H7 (cell line): ENCODE results near the gene AP3D1. TPM values are rescaled to one million over a fixed set of nuclear protein-coding genes. Genes with fewer than 3 reads are reported as not detected.
A peak's percentile ranks its signal among the peaks of the same experiment; 100 is the strongest.

Source experiments
- DNase-seq: peaks from one replicate; pipeline ENCODE4 v3.0.0; 2012
- H3K27me3 ChIP-seq: 2 replicates; pipeline ENCODE4 v1.6.0; 2011; ENCODE audit warnings: mild to moderate bottlenecking, low read length; ENCODE audit not compliant: control insufficient read depth, insufficient read depth
- H3K36me3 ChIP-seq: replicated peaks from 2 replicates; pipeline ENCODE4 v1.5.1; 2011; ENCODE audit warnings: low read length; ENCODE audit not compliant: control insufficient read depth, insufficient read depth
- H3K4me3 ChIP-seq: 2 replicates; pipeline ENCODE4 v1.5.1; 2011; ENCODE audit warnings: low read depth, mild to moderate bottlenecking, control low read depth, low read length, moderate library complexity; ENCODE audit not compliant: insufficient read depth
- total RNA-seq: library from RNA; depleted of rRNA; stranded (reverse); fragments of >200 nt; shearing (Covaris generic); gene quantifications from 2 replicates; pipeline ENCODE4 v1.2.3, GENCODE V29; 2014

The AP3D1 gene
- total RNA-seq, 1 experiment from 2014 or later = 177 TPM

DNA sequence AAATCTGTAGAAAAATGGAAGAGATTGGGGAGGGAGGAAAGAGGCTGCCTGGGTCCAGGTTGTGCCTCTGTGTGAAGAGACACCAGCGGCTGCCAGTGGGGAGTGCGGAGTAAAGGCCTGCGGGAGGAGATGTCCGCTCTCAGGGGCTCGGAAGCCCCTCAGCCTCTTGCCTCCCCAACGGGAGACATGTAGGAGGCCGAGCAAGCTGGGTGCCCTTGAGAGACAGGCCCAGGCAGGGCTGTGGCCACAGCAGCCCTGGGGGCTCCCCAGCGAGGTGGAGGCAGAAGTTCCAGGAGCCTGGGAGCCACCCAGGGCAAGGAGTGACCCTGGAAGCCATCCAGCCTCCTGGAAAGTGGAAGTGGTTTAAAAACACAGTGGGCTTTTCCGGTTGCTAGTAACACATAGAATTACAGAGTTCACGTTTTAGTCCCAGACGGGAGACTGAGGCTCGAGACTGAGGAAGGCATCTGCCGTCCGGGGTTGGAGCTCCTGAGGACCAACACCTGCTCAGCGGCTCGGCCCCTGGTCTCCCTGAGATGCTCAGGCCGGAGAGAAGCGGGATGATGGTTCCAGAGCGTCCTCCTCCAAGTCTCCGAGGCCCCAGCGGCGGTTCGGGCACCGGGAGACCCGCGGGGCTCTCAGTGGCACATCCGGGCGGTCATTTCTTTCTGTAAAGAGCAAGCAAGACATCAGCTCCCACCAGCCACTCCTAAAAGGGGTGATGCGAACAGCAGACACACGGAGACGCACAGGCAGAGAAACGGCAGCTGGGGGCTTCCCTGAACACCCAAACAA, 78.4 kb downstream of the AP3D1 start:
- H3K36me3 ChIP-seq = no peaks in the 10 kb centered on the region; the same call in 1 of the 2 replicates

GRCh38 chr19:2070986-2071673, 80.2 kb downstream of the AP3D1 start:
- no peaks in the 10 kb centered on the region; the same call in 1 of the 2 replicates for H3K36me3 ChIP-seq
- no peak for DNase-seq
- H3K4me3 ChIP-seq = no peak overlapping the region
- no peaks in the 10 kb centered on the region for H3K27me3 ChIP-seq

More for the DNA sequence above, 78.4 kb downstream of the AP3D1 start:
- no peak for DNase-seq
- no peaks in the 10 kb centered on the region for H3K27me3 ChIP-seq
- no peak overlapping the region for H3K4me3 ChIP-seq

DNA sequence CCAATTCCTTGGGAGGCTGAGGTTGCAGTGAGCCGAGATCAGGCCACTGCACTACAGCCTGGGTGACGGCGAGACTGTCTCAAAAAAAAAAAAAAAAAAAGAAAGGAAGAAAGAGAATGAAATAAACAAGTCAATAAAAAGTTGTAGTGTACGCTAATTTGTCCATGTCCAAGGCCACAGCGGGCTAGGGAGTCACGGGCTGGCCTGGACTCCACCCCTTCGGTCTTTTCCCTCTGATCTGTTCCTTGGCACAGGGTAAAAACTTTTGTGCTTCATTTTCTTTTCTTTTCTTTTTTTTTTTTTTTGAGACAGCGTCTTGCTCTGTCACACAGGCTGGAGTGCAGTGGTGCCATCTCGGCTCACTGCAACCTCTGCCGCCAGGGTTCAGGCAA, 80.9 kb downstream of the AP3D1 start:
- H3K4me3 ChIP-seq = no peak overlapping the region
- H3K36me3 ChIP-seq = no peaks in the 10 kb centered on the region; the same call in 1 of the 2 replicates
- H3K27me3 ChIP-seq = no peaks in the 10 kb centered on the region
- DNase-seq = no peak

DNA sequence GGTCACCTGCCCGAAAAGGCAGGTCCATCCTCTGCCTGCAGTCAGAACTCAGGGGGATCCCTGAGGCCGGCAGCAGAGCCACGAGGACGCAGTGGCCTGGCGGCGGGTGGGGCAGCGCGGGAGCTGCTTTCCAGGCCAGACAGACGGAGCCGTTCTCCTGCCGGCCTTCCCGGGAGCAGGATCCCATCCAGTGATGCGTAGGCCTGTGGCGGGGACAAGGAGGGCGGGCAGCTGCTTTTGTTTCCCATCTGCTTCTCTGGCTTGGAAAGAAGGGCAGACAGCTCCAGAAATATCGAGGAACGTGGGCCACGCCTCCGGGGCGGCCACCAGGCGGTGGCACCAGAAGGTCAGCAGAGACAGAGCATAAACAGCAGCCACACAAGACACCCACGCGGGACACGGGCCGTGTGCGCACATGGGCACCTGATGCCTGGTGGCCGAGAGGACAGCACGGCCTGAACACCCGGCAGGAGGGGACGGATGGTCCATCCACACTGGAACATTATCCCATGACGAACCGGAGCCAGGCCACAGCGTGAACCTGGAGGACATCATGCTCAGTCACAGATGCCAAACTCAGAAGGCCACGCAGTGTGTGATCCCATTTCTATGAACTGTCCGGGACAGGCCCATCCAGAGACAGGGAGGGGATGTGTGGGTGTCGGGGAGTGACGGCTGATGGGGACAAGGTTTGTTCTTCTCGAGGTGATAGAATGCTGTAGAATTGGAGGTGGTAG, 86.4 kb downstream of the AP3D1 start:
- no peaks in the 10 kb centered on the region for H3K36me3 ChIP-seq
- H3K27me3 ChIP-seq = no peaks in the 10 kb centered on the region
- H3K4me3 ChIP-seq = no peak overlapping the region
- no peak for DNase-seq

DNA sequence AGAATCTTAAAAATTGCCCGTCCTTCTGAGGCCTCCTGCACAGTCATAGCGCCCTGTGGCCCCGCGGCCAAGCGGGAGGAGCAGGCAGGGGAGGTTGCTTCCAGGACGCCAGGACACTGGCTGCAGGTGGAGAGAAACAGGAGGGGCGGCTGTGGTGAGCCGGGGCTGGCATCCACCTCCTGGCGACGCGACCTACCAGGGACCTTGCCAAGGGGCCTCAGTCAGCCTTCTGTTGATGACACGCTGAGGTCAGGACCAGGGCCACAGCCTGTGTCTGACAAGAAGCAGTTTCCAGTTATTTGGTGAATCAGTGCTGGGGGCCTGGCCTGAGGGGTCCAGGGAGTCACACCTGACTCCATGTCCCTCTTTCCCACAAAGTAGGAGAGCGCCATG, 87.0 kb downstream of the AP3D1 start:
- Histone ChIP-seq H3K36me3 (no peaks in the 10 kb centered on the region), H3K4me3 (no peak overlapping the region), H3K27me3 (no peaks in the 10 kb centered on the region)
- DNase-seq = no peak

DNA sequence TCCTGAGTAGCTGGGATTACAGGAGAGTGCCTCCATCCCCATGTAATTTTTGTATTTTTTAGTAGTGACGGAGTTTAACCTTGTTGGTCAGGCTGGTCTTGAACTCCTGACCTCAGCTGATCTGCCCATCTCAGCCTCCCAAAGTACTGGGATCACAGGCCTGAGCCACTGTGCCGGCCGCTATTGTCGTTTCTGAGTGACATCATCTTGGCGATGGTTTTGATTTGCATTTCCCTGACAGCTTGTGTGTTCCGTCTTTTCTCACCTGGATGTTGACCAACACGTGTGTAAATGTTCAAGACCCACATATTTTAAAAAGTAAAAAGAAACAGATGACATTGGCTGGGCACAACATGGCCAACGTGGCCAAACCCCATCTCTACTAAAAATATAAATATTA, 87.5 kb downstream of the AP3D1 start:
- DNase-seq = no peak
- H3K4me3 ChIP-seq = no peak overlapping the region
- no peaks in the 10 kb centered on the region for H3K36me3 ChIP-seq
- no peaks in the 10 kb centered on the region for H3K27me3 ChIP-seq

- no peak for DNase-seq
- Histone ChIP-seq H3K4me3 (no peak overlapping the region), H3K36me3 (no peaks in the 10 kb centered on the region), H3K27me3 (no peaks in the 10 kb centered on the region)
These were observed 88.6 kb downstream of the AP3D1 start for GRCh38 chr19:2062770-2063169.

DNA sequence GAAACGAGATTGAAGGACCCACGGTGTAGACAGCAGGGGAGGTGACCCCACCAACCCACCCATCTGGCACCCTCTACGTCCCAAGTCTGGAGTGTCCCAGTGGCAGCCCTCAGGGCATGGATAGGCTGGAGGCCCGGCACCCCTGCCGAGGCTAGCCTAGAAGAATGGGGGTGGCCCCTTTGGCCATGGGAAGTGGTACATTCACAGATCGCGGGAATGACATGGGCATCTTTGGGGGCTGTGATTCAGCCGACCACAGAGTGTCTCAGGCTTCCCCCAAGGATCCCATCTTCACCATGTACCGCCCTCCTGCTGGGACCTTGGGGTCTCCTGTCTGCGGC, 89.0 kb downstream of the AP3D1 start:
- Histone ChIP-seq H3K27me3 (no peaks in the 10 kb centered on the region), H3K36me3 (no peaks in the 10 kb centered on the region), H3K4me3 (no peak overlapping the region)
- no peak for DNase-seq

DNA sequence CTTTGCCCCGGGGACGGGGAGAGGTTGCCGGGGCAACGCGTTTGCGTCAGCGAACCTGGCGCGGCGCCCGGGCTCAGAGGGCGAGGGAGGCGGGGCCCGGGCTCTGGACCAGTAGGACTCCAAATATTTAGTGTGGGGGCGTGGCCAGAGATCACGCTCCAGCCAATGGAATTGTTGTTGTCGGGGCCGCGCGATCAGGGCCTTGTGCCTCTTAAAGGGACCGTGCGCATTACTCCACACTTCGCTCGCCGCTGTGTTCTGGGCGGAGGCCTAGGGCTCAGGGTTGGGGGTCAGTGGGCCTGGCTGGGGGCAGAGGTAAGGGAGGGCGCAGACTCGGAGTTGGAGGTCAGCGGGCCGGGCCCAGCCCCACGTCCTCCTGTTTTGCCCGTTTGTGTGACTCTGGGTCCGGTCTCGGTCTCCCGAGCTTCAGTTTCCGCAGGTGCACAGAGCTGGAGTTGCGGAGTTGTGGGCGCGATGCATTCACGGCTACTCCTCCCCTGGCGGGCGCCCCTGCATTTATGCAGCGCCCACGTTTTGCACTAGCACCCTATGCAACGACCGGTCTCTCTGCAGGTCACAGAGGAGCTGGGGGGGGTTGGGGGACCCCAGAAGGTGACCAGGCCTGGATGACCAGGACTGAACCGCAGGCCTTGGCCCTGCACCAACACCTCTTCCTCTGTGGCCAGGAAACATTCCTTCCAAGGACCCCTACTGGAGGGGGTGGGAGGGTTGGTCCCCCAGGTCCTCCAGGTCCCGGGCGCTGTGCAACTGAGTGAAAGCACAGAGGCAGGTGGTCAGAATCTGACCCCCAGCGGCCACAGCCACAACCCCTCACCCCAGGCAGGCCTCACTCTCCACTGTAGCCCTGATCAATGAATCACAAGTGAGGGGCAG, 89.6 kb downstream of the AP3D1 start:
- DNase-seq = peak; percentile 100
- no peaks in the 10 kb centered on the region for H3K36me3 ChIP-seq
- peak overlapping the region; percentile 67 for H3K4me3 ChIP-seq
- H3K27me3 ChIP-seq = no peaks in the 10 kb centered on the region

- Histone ChIP-seq H3K36me3 (no peaks in the 10 kb centered on the region), H3K4me3 (peak overlapping the region; percentile 61), H3K27me3 (no peaks in the 10 kb centered on the region)
- no peak for DNase-seq
These were observed 90.4 kb downstream of the AP3D1 start for GRCh38 chr19:2060884-2061494.

GRCh38 chr19:2059422-2060201, 91.8 kb downstream of the AP3D1 start:
- no peaks in the 10 kb centered on the region for H3K36me3 ChIP-seq
- no peak overlapping the region for H3K4me3 ChIP-seq
- no peak for DNase-seq
- no peaks in the 10 kb centered on the region for H3K27me3 ChIP-seq

GRCh38 chr19:2058570-2059421, 92.6 kb downstream of the AP3D1 start:
- no peaks in the 10 kb centered on the region for H3K36me3 ChIP-seq
- H3K27me3 ChIP-seq = no peaks in the 10 kb centered on the region
- DNase-seq = no peak
- no peak overlapping the region for H3K4me3 ChIP-seq
